ENCODE results near the gene TEC.
A peak's percentile ranks its signal among the peaks of the same experiment; 100 is the strongest.

Gene TEC

DNA sequence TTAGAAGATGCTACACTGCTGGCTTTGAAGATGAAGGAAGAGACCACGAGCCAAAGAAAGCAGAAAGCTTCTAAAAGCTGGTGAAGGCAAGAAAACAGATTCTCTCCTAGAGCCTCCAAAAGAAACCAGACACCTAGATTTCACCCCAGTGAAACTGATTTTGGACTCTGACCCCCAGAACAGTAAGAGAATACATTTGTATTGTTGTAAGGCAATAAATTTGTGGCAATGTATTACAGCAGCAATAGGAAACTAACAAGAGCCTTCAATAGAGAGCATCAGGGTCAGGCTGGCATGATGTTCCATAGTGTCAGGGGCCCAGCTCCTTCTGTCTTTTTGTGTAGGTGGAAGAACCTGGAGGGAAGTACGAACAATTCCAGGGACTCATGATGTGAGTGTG, 6.0 kb upstream of the TEC start:
- TF ChIP-seq ZFX (IDR thresholded peaks at IDR 0.05; ENCODE audit: borderline replicate concordance), result no peak
- TF ChIP-seq, protein P1, sequence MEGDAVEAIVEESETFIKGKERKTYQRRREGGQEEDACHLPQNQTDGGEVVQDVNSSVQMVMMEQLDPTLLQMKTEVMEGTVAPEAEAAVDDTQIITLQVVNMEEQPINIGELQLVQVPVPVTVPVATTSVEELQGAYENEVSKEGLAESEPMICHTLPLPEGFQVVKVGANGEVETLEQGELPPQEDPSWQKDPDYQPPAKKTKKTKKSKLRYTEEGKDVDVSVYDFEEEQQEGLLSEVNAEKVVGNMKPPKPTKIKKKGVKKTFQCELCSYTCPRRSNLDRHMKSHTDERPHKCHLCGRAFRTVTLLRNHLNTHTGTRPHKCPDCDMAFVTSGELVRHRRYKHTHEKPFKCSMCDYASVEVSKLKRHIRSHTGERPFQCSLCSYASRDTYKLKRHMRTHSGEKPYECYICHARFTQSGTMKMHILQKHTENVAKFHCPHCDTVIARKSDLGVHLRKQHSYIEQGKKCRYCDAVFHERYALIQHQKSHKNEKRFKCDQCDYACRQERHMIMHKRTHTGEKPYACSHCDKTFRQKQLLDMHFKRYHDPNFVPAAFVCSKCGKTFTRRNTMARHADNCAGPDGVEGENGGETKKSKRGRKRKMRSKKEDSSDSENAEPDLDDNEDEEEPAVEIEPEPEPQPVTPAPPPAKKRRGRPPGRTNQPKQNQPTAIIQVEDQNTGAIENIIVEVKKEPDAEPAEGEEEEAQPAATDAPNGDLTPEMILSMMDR (IDR thresholded peaks at IDR 0.05), result no peak

GRCh38 chr4:48275247-48275646, 5.6 kb upstream of the TEC start:
- no peak overlapping the region for H3K27ac ChIP-seq
- TF ChIP-seq, protein P1 (IDR thresholded peaks at IDR 0.05), result peak; percentile 49
- TF ChIP-seq ZFX (IDR thresholded peaks at IDR 0.05; ENCODE audit: borderline replicate concordance), result no peak

More for the DNA sequence above, 6.0 kb upstream of the TEC start:
- H3K27ac ChIP-seq, result no peak overlapping the region

GRCh38 chr4:48271626-48272025, 2.0 kb upstream of the TEC start:
- TF ChIP-seq, protein P1 (IDR thresholded peaks at IDR 0.05), result no peak
- no peak for TF ChIP-seq ZFX (IDR thresholded peaks at IDR 0.05; ENCODE audit: borderline replicate concordance)
- H3K27ac ChIP-seq, result no peak overlapping the region

DNA sequence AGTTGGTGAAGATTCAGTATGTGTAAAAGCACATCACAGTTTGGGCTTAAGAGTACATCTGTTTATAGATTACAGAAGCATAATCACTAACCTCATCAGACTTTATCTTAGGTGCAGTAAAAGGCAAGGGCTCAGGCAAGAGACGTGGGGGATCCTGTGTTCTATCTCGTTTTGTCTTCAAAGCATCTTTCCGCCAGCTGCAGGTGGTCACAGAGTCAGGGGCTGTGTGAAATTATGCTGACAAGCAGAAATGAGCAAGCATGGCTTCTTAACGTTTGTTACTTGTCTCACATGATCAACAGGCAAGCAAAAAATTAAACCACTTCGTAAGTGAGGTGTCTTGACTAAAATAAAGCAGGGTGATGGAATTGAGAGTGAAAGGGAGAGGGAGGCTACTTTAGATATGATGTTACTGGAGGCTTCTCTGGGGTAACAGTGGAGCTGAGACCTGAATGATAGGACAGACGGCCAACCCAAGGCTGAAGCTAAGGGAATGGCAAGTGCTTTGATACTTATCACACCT, 1.4 kb upstream of the TEC start:
- H3K27ac ChIP-seq, result no peak overlapping the region
- TF ChIP-seq, protein P1 (IDR thresholded peaks at IDR 0.05), result no peak
- no peak for TF ChIP-seq ZFX (IDR thresholded peaks at IDR 0.05; ENCODE audit: borderline replicate concordance)

DNA sequence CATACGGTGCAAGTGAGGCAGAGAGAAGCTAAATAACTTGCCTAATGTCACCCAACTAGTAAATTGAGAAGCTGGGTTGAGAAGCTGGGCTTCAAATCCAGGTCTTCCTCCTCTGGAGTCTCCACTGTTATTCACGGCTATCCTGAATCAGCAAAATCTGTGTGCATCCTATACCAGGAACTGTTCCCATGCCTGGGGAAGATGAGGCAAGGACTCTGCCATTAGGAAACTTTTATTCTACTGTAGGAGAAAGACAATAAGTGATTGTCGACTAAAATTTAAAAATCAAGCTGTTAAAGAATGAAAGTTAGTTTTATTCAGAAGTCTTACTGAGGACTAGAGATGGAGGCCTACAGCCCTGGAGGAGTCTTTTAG, 872 bp upstream of the TEC start:
- no peak overlapping the region for H3K27ac ChIP-seq
- TF ChIP-seq ZFX (IDR thresholded peaks at IDR 0.05; ENCODE audit: borderline replicate concordance), result no peak
- TF ChIP-seq, protein P1 (IDR thresholded peaks at IDR 0.05), result no peak

DNA sequence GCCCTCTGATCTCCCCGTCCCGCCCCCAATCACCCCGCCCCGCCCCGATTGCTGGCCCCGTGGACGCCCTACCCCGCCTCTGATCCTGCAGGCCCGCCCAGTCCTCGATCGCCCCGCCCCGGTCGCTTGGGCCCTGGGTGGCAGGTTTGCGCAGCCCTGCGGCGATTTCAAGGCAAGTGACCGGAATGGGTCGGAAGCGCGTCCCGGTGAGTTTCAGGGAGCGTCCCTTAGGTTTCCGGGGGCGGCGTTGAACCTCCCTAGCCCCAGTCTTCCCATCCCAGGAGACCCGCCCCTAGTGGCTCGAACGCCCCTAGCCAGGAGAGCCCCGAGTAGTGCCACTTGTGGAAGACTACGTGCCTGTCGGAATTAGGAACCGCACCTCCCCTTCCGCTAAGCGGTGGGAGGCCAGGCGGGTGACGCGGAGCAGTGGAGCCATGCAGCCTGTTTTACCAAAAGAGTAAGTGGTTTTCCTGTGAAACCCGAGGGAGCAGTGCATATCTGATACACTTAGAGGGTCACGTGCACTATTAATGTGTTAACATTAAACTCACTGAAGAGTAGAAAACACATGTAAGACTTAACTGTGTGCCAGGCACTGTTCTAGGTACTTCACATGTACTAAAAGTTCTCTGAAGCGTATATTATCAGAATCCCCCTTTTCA, 354 bp upstream of the TEC start:
- H3K27ac ChIP-seq, result peak overlapping the region; percentile 55
- TF ChIP-seq ZFX (IDR thresholded peaks at IDR 0.05; ENCODE audit: borderline replicate concordance), result no peak
- TF ChIP-seq, protein P1 (IDR thresholded peaks at IDR 0.05), result no peak

- no peak overlapping the region for H3K27ac ChIP-seq
- no peak for TF ChIP-seq ZFX (IDR thresholded peaks at IDR 0.05; ENCODE audit: borderline replicate concordance)
- TF ChIP-seq, protein P1 (IDR thresholded peaks at IDR 0.05), result no peak
Measured at GRCh38 chr4:48267574-48267973, 2.1 kb downstream of the TEC start.

All from 22Rv1 (cell line).